Measurements from ENCODE around the gene PIK3R3. TPM values are rescaled to one million over a fixed set of nuclear protein-coding genes. Genes with fewer than 3 reads are reported as not detected.

Gene PIK3R3
- polyA plus RNA-seq, 1 donor (not counting 4 experiments of a cell fraction or from before 2014, with no cell fraction given), result 11.9 TPM

GRCh38 chr1:46110521-46110920, 21.9 kb downstream of the PIK3R3 start:
- Histone ChIP-seq H3K4me1 (ENCODE audit: control insufficient read depth, extremely low read depth, insufficient read depth, low read length) (no peaks in the 10 kb centered on the region), H3K9ac (ENCODE audit: control insufficient read depth, extremely low read depth, insufficient read depth, low read length) (no peak overlapping the region), H4K20me1 (ENCODE audit: control insufficient read depth, extremely low read depth, insufficient read depth, low read length) (no peaks in the 10 kb centered on the region), H3K4me3 (ENCODE audit: control insufficient read depth in 2 of 3, extremely low read depth in 1 of 3, insufficient read depth in 2 of 3, low read depth in 1 of 3, low read length in 3 of 3) (no peak overlapping the region), H3K79me2 (ENCODE audit: control insufficient read depth, insufficient read depth, low read length) (no peaks in the 10 kb centered on the region), H2AFZ (ENCODE audit: control insufficient read depth, low read length) (no peak overlapping the region), H3K9me3 (ENCODE audit: control insufficient read depth, low read depth, low read length) (no peaks in the 10 kb centered on the region), H3K36me3 (ENCODE audit: control insufficient read depth in 2 of 2, extremely low read depth in 1 of 2, insufficient read depth in 2 of 2, low read length in 2 of 2) (no peaks in the 10 kb centered on the region), H3K27me3 (ENCODE audit: control insufficient read depth, extremely low read depth, insufficient read depth, low read length) (no peaks in the 10 kb centered on the region), H3K27ac (ENCODE audit: control insufficient read depth, insufficient read depth, low read length) (no peak overlapping the region), H3K4me2 (ENCODE audit: control insufficient read depth, extremely low read depth, insufficient read depth, low read depth, low read length) (no peak overlapping the region), H3K9me1 (ENCODE audit: control insufficient read depth, extremely low read depth, insufficient read depth, low read length) (no peaks in the 10 kb centered on the region)
- no peak for DNase-seq (ENCODE audit: low read depth, low spot score)
- TF ChIP-seq EZH2 (IDR thresholded peaks at IDR 0.05; ENCODE audit: low read length), result no peak
- no peak for TF ChIP-seq CTCF (optimal IDR thresholded peaks at IDR 0.05 in 1 of 3, IDR thresholded peaks at IDR 0.05 in 1 of 3, conservative IDR thresholded peaks at IDR 0.05 in 1 of 3; ENCODE audit: extremely low read depth in 1 of 3, insufficient read depth in 2 of 3, low read length in 3 of 3)
- dilution Hi-C loops (cut with MboI; ENCODE audit: extremely low pct_ligation_motif_present, low sequenced_read_pairs), result no loop called here
- FAIRE-seq, result no peak

GRCh38 chr1:46102769-46103476, 29.5 kb downstream of the PIK3R3 start:
- H3K4me2 ChIP-seq (ENCODE audit: control insufficient read depth, extremely low read depth, insufficient read depth, low read depth, low read length), result no peak overlapping the region
- no peak overlapping the region for H3K4me3 ChIP-seq (ENCODE audit: control insufficient read depth in 2 of 3, extremely low read depth in 1 of 3, insufficient read depth in 2 of 3, low read depth in 1 of 3, low read length in 3 of 3)
- H3K27ac ChIP-seq (ENCODE audit: control insufficient read depth, insufficient read depth, low read length), result no peak overlapping the region
- dilution Hi-C loops (cut with MboI; ENCODE audit: extremely low pct_ligation_motif_present, low sequenced_read_pairs), result no loop called here
- no peaks in the 10 kb centered on the region for H3K4me1 ChIP-seq (ENCODE audit: control insufficient read depth, extremely low read depth, insufficient read depth, low read length)
- no peak overlapping the region for H2AFZ ChIP-seq (ENCODE audit: control insufficient read depth, low read length)
- no peaks in the 10 kb centered on the region for H4K20me1 ChIP-seq (ENCODE audit: control insufficient read depth, extremely low read depth, insufficient read depth, low read length)
- no peak for TF ChIP-seq CTCF (optimal IDR thresholded peaks at IDR 0.05 in 1 of 3, IDR thresholded peaks at IDR 0.05 in 1 of 3, conservative IDR thresholded peaks at IDR 0.05 in 1 of 3; ENCODE audit: extremely low read depth in 1 of 3, insufficient read depth in 2 of 3, low read length in 3 of 3)
- TF ChIP-seq EZH2 (IDR thresholded peaks at IDR 0.05; ENCODE audit: low read length), result no peak
- H3K9me1 ChIP-seq (ENCODE audit: control insufficient read depth, extremely low read depth, insufficient read depth, low read length), result no peaks in the 10 kb centered on the region
- no peaks in the 10 kb centered on the region for H3K27me3 ChIP-seq (ENCODE audit: control insufficient read depth, extremely low read depth, insufficient read depth, low read length)
- no peaks in the 10 kb centered on the region for H3K9me3 ChIP-seq (ENCODE audit: control insufficient read depth, low read depth, low read length)
- FAIRE-seq (no peak), DNase-seq (ENCODE audit: low read depth, low spot score) (no peak)
- no peaks in the 10 kb centered on the region for H3K36me3 ChIP-seq (ENCODE audit: control insufficient read depth in 2 of 2, extremely low read depth in 1 of 2, insufficient read depth in 2 of 2, low read length in 2 of 2)
- no peaks in the 10 kb centered on the region for H3K79me2 ChIP-seq (ENCODE audit: control insufficient read depth, insufficient read depth, low read length)
- H3K9ac ChIP-seq (ENCODE audit: control insufficient read depth, extremely low read depth, insufficient read depth, low read length), result no peak overlapping the region

Data from keratinocyte (primary cell).